Smooth muscle cell (in vitro differentiated cells): ENCODE results near the gene ARMC3. TPM values are rescaled to one million over a fixed set of nuclear protein-coding genes. Genes with fewer than 3 reads are reported as not detected.
"Not testable (repeated sequence)": the region's sequence is repeated elsewhere in the genome, so short reads cannot be mapped to it uniquely, and the experiment has no call there.

Experiments
- DNase-seq: peaks from one replicate; lab custom pipeline; 2025; ENCODE audit not compliant: unreplicated experiment; lab: John Stamatoyannopoulos, UW
- H2AFZ ChIP-seq: fragments of 200-600 bp; sonication (generic); 2 replicates; pipeline ENCODE4 v1.6.0; 2016; ENCODE audit warnings: antibody characterized with exemption, low read depth, mild to moderate bottlenecking
- H3F3A ChIP-seq: fragments of 200-600 bp; sonication (generic); 2 replicates; pipeline ENCODE4 v1.6.0; 2017; ENCODE audit warnings: antibody characterized with exemption, low read depth
- H3K27ac ChIP-seq: fragments of 200-600 bp; sonication (generic); 2 replicates; pipeline ENCODE4 v1.5.1; 2016; ENCODE audit warnings: low read depth, mild to moderate bottlenecking
- H3K27me3 ChIP-seq: fragments of 200-600 bp; sonication (generic); 2 replicates; pipeline ENCODE4 v1.6.1; 2016; ENCODE audit warnings: low read depth, mild to moderate bottlenecking
- H3K36me3 ChIP-seq: fragments of 200-600 bp; sonication (generic); 2 replicates; pipeline ENCODE4 v1.5.1; 2016; ENCODE audit warnings: low read depth
- H3K4me1 ChIP-seq: fragments of 200-600 bp; sonication (generic); 2 replicates; pipeline ENCODE4 v1.5.1; 2016; ENCODE audit warnings: low read depth
- H3K4me2 ChIP-seq: fragments of 200-600 bp; sonication (generic); 2 replicates; pipeline ENCODE4 v1.6.0; 2016; ENCODE audit warnings: mild to moderate bottlenecking
- H3K4me3 ChIP-seq: fragments of 200-600 bp; sonication (generic); 2 replicates; pipeline ENCODE4 v1.5.1; 2016; ENCODE audit warnings: mild to moderate bottlenecking
- H3K79me2 ChIP-seq: fragments of 200-600 bp; sonication (generic); 2 replicates; pipeline ENCODE4 v1.6.0; 2016; ENCODE audit warnings: low read depth, mild to moderate bottlenecking
- H3K9ac ChIP-seq: fragments of 200-600 bp; sonication (generic); 2 replicates; pipeline ENCODE4 v1.6.0; 2016; ENCODE audit warnings: low read depth
- H3K9me3 ChIP-seq: fragments of 200-600 bp; sonication (generic); replicated peaks from 2 replicates; pipeline ENCODE4 v1.5.1; 2016; ENCODE audit warnings: low read depth
- H4K20me1 ChIP-seq: fragments of 200-600 bp; sonication (generic); 2 replicates; pipeline ENCODE4 v1.6.0; 2016; ENCODE audit warnings: low read depth
- WGBS: methylation state at CpG from one replicate; pipeline ENCODE4 v1.1.7; 2016; ENCODE audit warnings: low lambda C conversion rate; 5-methylcytosine and 5-hydroxymethylcytosine counted together
- polyA plus RNA-seq: library from polyadenylated mRNA; unstranded; fragments of >200 nt; fragmentation: Nextera tagmentation; extraction: Ambion mirVana; gene quantifications from 2 replicates; pipeline ENCODE4 v1.2.1, GENCODE V29; 2016
- total RNA-seq: library from RNA; depleted of rRNA; stranded (reverse); fragments of >200 nt; gene quantifications from 2 replicates; pipeline ENCODE4 v1.2.3, GENCODE V29; 2014
- TF ChIP-seq, protein P1 (sequence below): fragments of 200-600 bp; sonication (generic); IDR thresholded peaks from 2 replicates; pipeline ENCODE4 v1.5.1; 2017; ENCODE audit warnings: borderline replicate concordance, mild to moderate bottlenecking, antibody characterized with exemption; ENCODE audit not compliant: insufficient read depth, poor library complexity, severe bottlenecking

Gene ARMC3
- total and polyA plus RNA-seq, 2 experiments from 2014 or later: 0.46 TPM; not detected in 1

DNA sequence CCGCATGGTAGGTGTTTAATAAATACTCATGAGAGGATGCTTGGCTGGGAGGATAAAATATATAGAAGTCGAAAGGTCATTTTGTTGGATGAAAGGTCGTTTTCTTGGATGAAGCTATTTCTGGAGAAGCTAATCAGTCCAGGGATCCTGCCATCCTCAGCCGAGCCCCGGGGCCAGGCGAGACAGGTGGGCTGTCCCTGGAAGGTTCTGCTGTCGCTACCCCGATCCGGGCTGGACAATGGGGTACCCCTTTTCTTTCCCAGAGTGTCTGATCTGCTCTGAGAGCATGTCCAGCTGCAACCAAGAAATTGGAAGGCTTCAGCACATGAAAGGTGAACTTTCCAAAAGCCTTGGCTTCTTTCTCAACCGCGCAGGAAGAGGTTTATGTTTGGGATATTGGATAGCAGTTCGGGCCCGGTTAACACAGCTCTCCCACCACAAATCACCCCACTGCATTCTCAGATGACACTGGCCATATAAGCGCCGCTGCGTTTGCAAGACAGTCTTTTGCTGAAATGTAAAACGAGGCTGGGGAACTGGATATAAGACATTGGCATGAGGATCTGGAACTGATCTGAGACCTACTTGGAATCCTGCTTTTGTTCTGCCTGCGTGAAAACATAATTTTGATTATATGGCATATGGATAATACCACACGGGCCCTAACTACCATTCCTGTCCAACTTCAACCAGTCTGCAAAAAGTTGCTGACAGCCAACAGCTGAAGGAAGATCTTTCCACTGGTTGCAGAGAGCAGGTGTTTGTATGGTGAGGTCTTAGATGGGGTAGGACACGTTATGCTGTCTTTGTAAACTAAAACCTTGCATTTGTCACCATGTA is 136.3 kb downstream of the ARMC3 start:
- DNase-seq: no peak
- no peaks in the 10 kb centered on the region for H3K27me3 ChIP-seq
- H3K4me1 ChIP-seq: peaks cover 8% of the 10 kb centered on the region
- no peak overlapping the region for H3K9ac ChIP-seq
- no peaks in the 10 kb centered on the region for H3F3A ChIP-seq
- H2AFZ ChIP-seq: no peak overlapping the region
- H3K79me2 ChIP-seq: no peaks in the 10 kb centered on the region
- no peaks in the 10 kb centered on the region for H3K36me3 ChIP-seq
- H3K4me2 ChIP-seq: no peak overlapping the region
- H3K27ac ChIP-seq: no peak overlapping the region
- TF ChIP-seq, protein P1, sequence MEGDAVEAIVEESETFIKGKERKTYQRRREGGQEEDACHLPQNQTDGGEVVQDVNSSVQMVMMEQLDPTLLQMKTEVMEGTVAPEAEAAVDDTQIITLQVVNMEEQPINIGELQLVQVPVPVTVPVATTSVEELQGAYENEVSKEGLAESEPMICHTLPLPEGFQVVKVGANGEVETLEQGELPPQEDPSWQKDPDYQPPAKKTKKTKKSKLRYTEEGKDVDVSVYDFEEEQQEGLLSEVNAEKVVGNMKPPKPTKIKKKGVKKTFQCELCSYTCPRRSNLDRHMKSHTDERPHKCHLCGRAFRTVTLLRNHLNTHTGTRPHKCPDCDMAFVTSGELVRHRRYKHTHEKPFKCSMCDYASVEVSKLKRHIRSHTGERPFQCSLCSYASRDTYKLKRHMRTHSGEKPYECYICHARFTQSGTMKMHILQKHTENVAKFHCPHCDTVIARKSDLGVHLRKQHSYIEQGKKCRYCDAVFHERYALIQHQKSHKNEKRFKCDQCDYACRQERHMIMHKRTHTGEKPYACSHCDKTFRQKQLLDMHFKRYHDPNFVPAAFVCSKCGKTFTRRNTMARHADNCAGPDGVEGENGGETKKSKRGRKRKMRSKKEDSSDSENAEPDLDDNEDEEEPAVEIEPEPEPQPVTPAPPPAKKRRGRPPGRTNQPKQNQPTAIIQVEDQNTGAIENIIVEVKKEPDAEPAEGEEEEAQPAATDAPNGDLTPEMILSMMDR: no peak
- no peaks in the 10 kb centered on the region for H3K9me3 ChIP-seq
- 89% methylated on average over 20 of the region's 20 CpGs for WGBS
- no peak overlapping the region for H3K4me3 ChIP-seq
- no peaks in the 10 kb centered on the region for H4K20me1 ChIP-seq

DNA sequence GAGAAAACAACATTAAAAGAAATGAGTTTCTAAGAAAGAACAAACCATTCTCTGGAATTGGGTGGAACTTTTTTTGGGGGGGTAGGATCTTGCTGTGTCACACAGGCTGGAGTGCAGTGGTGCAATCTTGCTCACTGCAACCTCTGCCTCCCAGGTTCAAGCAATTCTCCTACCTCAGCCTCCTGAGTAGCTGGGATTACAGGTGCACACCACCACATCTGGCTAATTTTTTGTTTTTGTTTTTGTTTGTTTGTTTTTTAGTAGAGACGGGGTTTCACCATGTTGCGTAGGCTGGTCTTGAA is 136.9 kb downstream of the ARMC3 start:
- H3K9ac ChIP-seq, H3K4me2 ChIP-seq, H3K27ac ChIP-seq, H3K4me1 ChIP-seq, H3K4me3 ChIP-seq, H2AFZ ChIP-seq, H3F3A ChIP-seq, H3K9me3 ChIP-seq, DNase-seq, H4K20me1 ChIP-seq, H3K36me3 ChIP-seq, H3K27me3 ChIP-seq, H3K79me2 ChIP-seq: not testable (repeated sequence)
- 89% methylated on average over 2 of the region's 2 CpGs for WGBS

DNA sequence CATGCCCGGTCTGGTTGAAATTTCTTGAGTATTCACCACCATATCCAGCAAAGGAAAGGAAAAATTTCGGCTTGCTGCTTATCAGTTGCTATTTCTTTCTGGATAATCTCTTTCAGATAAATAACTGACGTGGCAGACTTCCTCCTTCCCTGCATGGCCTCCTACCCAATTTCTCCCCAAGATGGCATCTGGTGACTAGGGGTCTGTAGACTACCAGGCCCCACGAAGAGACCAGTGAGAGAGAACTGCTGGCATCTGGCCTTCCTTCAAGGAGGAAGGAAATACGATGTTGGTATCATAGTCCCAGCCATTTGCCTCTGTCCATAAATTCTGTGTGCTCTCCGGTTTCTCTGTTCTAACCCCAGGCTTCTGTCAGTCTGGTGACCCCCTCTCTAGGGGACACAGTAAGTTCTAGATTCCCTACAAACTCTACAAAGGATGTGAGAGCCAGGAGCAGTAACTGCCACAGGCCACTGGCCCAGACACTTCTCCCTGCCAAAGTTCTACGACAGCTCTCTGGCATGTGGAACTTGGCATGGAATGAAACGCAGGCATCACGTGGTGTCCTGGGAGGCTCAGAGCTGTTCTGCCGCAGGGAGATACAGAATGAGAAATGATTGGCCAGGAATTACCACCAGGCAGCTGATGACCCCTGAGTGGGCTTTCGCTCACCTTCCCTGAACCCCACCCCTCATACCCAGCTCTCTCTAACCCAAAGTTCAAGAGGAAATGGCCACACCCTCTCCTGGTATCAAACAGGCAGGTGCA is 137.5 kb downstream of the ARMC3 start:
- H4K20me1 ChIP-seq: no peaks in the 10 kb centered on the region
- H3K4me3 ChIP-seq: no peak overlapping the region
- DNase-seq: no peak
- peaks cover 8% of the 10 kb centered on the region for H3K4me1 ChIP-seq
- no peak overlapping the region for H3K4me2 ChIP-seq
- H3K36me3 ChIP-seq: no peaks in the 10 kb centered on the region
- WGBS: 65% methylated on average over 11 of the region's 11 CpGs
- H3K27ac ChIP-seq: no peak overlapping the region
- no peaks in the 10 kb centered on the region for H3K79me2 ChIP-seq
- H3K9ac ChIP-seq: no peak overlapping the region
- H3K27me3 ChIP-seq: no peaks in the 10 kb centered on the region
- H2AFZ ChIP-seq: no peak overlapping the region
- no peaks in the 10 kb centered on the region for H3K9me3 ChIP-seq
- no peaks in the 10 kb centered on the region for H3F3A ChIP-seq
- TF ChIP-seq, protein P1: no peak

DNA sequence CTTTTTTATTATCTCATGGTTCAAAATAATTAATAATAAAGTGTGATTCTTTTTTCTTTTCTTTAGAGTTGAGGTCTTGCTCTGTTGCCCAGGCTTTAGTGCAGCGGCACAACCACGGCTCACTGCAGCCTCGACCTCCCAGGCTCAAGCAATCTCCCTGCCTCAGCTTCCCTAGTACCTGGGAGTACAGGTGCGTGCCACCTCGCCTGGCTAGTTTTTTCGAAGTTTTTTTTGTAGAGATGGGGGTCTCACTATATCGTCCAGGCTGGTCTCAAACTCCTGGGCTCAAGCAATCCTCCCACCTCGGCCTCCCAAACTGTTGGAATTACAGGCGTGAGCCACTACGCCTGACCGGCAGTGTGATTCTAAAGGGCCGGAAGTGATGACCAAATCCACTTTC is 139.5 kb downstream of the ARMC3 start:
- TF ChIP-seq, protein P1: no peak
- Histone ChIP-seq H3K9me3 (no peaks in the 10 kb centered on the region), H3K27me3 (no peaks in the 10 kb centered on the region), H3K79me2 (no peaks in the 10 kb centered on the region), H3K4me2 (no peak overlapping the region), H2AFZ (no peak overlapping the region), H4K20me1 (no peaks in the 10 kb centered on the region), H3K4me3 (no peak overlapping the region), H3K9ac (no peak overlapping the region), H3K36me3 (no peaks in the 10 kb centered on the region), H3F3A (no peaks in the 10 kb centered on the region), H3K4me1 (peaks cover 8% of the 10 kb centered on the region), H3K27ac (no peak overlapping the region)
- 97% methylated on average over 12 of the region's 12 CpGs for WGBS
- no peak for DNase-seq
